Bronchial epithelial cell (primary cell): ENCODE data around the gene R3HCC1L. TPM values are rescaled to one million over a fixed set of nuclear protein-coding genes. Genes with fewer than 3 reads are reported as not detected.

Experiments used
- DNase-seq: peaks from one replicate; pipeline ENCODE4 v3.0.0-alpha.2; 2010; ENCODE audit warnings: low read depth
- FAIRE-seq: peaks from 2 replicates; lab custom pipeline; 2011; peaks lifted over from hg19 to GRCh38; lab: Jason Lieb, UNC
- H3K27me3 ChIP-seq: 2 replicates; pipeline ENCODE4 v1.5.1; 2011; ENCODE audit warnings: low read length; ENCODE audit not compliant: control insufficient read depth, insufficient read depth
- H3K36me3 ChIP-seq: 2 replicates; pipeline ENCODE4 v1.5.1; 2011; ENCODE audit warnings: low read length; ENCODE audit not compliant: control insufficient read depth, insufficient read depth
- H3K4me3 ChIP-seq: 2 replicates; pipeline ENCODE4 v1.5.1; 2011; ENCODE audit warnings: mild to moderate bottlenecking, low read depth, low read length, control low read depth
- CTCF ChIP-seq: IDR thresholded peaks from 2 replicates; pipeline ENCODE4 v1.5.1; 2011; ENCODE audit warnings: mild to moderate bottlenecking, moderate library complexity, low read length, control low read depth, inconsistent platforms; ENCODE audit not compliant: insufficient read depth, severe bottlenecking
- total RNA-seq: library from RNA; depleted of rRNA; stranded (reverse); fragments of >200 nt; gene quantifications from 2 replicates; pipeline ENCODE4 v1.2.1, GENCODE V29; 2014

Gene R3HCC1L
- total RNA-seq, 1 donor from 2014 or later = 13.7 TPM

- TF ChIP-seq CTCF = no peak
- no peaks in the 10 kb centered on the region for H3K27me3 ChIP-seq
- H3K36me3 ChIP-seq = no peaks in the 10 kb centered on the region
- DNase-seq (no peak), FAIRE-seq (no peak)
- H3K4me3 ChIP-seq = no peak overlapping the region
These were observed 58.6 kb downstream of the R3HCC1L start for GRCh38 chr10:98193037-98193436.

GRCh38 chr10:98194633-98195032, 60.2 kb downstream of the R3HCC1L start:
- no peak for FAIRE-seq
- TF ChIP-seq CTCF = no peak
- no peak for DNase-seq
- no peaks in the 10 kb centered on the region for H3K27me3 ChIP-seq
- no peaks in the 10 kb centered on the region for H3K36me3 ChIP-seq
- H3K4me3 ChIP-seq = no peak overlapping the region

- Histone ChIP-seq H3K4me3 (no peak overlapping the region), H3K36me3 (no peaks in the 10 kb centered on the region), H3K27me3 (no peaks in the 10 kb centered on the region)
- FAIRE-seq = no peak
- no peak for TF ChIP-seq CTCF
- no peak for DNase-seq
These were observed 60.7 kb downstream of the R3HCC1L start for GRCh38 chr10:98195120-98195519.

- no peak for TF ChIP-seq CTCF
- DNase-seq = no peak
- no peak for FAIRE-seq
- no peaks in the 10 kb centered on the region for H3K27me3 ChIP-seq
- no peak overlapping the region for H3K4me3 ChIP-seq
- H3K36me3 ChIP-seq = no peaks in the 10 kb centered on the region
These were observed 62.5 kb downstream of the R3HCC1L start for GRCh38 chr10:98196985-98197384.

- Histone ChIP-seq H3K36me3 (no peaks in the 10 kb centered on the region), H3K27me3 (no peaks in the 10 kb centered on the region), H3K4me3 (no peak overlapping the region)
- no peak for TF ChIP-seq CTCF
- FAIRE-seq = no peak
- no peak for DNase-seq
These were observed 67.3 kb downstream of the R3HCC1L start for GRCh38 chr10:98201760-98202159.

- Histone ChIP-seq H3K36me3 (no peaks in the 10 kb centered on the region), H3K4me3 (no peak overlapping the region), H3K27me3 (no peaks in the 10 kb centered on the region)
- DNase-seq = no peak
- no peak for FAIRE-seq
- no peak for TF ChIP-seq CTCF
These were observed 67.9 kb downstream of the R3HCC1L start for GRCh38 chr10:98202378-98202777.
